Spleen (tissue), 7 donors: ENCODE measurements around the gene KCNS1.

ENCODE experiments used
- POLR2A ChIP-seq, 3 donors: fragments of 450-650 bp; IDR thresholded peaks; one replicate each; pipeline ENCODE4 v1.5.1; 2017; ENCODE audit warnings: antibody characterized with exemption in 3 of 3, mild to moderate bottlenecking in 1 of 3
- POLR2AphosphoS5 ChIP-seq, 3 donors: sonication (generic); formaldehyde crosslinking; IDR thresholded peaks; one replicate each; pipeline ENCODE4 v1.5.1; 2017; ENCODE audit warnings: antibody characterized with exemption in 3 of 3
- TF ChIP-seq, protein P1 (sequence below), 11 experiments: fragments of 200-600 bp in 7 of 11; fragments of 450-650 bp in 4 of 11; sonication (generic) in 4 of 11; IDR thresholded peaks in 8 of 11; conservative IDR thresholded peaks in 3 of 11; 1 replicate in 7 of 11; 2 replicates in 4 of 11; pipeline versions ENCODE4 v1.4.0 to v1.8.0; 2016 to 2021; ENCODE audit warnings: antibody characterized with exemption in 11 of 11, inconsistent platforms in 4 of 11, mild to moderate bottlenecking in 1 of 11
- donor health status: DM: no; HTN: no; CAD: no; lungs with moderate emphysema.
- donor health status: DM: no; HTN: no; CAD: no.
- donor health status: DM: no; HTN: no; CAD: no.

DNA sequence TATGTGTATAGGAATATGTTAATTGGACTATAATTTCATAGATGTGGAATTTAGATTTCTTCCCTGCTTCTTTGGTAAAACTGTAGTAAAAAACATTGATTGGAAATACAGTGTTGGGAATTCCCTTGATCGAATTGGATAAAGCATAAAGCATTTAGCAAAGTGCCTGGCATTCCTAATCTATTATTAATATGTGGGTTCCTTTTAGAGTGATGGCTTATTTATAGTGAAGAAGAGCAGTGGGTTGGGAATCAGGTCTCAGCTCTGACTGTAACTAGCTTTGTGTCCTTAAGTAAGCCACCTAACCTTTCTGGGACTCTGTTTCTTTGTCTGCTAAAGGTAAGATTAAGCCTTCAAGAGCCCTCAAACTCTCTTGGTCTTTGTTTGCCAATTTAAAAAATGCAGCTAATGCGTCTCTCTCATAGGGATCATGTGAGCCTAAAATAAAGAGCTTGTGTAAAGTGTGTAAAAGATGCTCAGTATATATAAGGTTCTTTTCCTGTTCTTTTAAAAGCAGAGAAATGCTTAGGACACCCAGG lies 53.3 kb downstream of the KCNS1 start:
- TF ChIP-seq, protein P1, sequence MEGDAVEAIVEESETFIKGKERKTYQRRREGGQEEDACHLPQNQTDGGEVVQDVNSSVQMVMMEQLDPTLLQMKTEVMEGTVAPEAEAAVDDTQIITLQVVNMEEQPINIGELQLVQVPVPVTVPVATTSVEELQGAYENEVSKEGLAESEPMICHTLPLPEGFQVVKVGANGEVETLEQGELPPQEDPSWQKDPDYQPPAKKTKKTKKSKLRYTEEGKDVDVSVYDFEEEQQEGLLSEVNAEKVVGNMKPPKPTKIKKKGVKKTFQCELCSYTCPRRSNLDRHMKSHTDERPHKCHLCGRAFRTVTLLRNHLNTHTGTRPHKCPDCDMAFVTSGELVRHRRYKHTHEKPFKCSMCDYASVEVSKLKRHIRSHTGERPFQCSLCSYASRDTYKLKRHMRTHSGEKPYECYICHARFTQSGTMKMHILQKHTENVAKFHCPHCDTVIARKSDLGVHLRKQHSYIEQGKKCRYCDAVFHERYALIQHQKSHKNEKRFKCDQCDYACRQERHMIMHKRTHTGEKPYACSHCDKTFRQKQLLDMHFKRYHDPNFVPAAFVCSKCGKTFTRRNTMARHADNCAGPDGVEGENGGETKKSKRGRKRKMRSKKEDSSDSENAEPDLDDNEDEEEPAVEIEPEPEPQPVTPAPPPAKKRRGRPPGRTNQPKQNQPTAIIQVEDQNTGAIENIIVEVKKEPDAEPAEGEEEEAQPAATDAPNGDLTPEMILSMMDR (IDR thresholded peaks at IDR 0.05 in 8 of 11, conservative IDR thresholded peaks at IDR 0.05 in 3 of 11) = no peak
- TF ChIP-seq POLR2A (IDR thresholded peaks at IDR 0.05) (no peak), POLR2AphosphoS5 (IDR thresholded peaks at IDR 0.05) (no peak)
